ENCODE data around the gene MCEE. TPM values are rescaled to one million over a fixed set of nuclear protein-coding genes. Genes with fewer than 3 reads are reported as not detected.
"Not testable (repeated sequence)": the region's sequence is repeated elsewhere in the genome, so short reads cannot be mapped to it uniquely, and the experiment has no call there.

Gene MCEE
- total RNA-seq, 3 donors from 2014 or later, result 18.2 to 22.8 (median 19.1) TPM

- Histone ChIP-seq H3K9me3 (no peaks in the 10 kb centered on the region), H3K4me3 (no peak overlapping the region), H3K36me3 (ENCODE audit: low read depth) (no peaks in the 10 kb centered on the region), H3K4me1 (ENCODE audit: low read depth) (no peaks in the 10 kb centered on the region)
- DNase-seq (no peak), ATAC-seq (no peak)
- TF ChIP-seq, protein P1, sequence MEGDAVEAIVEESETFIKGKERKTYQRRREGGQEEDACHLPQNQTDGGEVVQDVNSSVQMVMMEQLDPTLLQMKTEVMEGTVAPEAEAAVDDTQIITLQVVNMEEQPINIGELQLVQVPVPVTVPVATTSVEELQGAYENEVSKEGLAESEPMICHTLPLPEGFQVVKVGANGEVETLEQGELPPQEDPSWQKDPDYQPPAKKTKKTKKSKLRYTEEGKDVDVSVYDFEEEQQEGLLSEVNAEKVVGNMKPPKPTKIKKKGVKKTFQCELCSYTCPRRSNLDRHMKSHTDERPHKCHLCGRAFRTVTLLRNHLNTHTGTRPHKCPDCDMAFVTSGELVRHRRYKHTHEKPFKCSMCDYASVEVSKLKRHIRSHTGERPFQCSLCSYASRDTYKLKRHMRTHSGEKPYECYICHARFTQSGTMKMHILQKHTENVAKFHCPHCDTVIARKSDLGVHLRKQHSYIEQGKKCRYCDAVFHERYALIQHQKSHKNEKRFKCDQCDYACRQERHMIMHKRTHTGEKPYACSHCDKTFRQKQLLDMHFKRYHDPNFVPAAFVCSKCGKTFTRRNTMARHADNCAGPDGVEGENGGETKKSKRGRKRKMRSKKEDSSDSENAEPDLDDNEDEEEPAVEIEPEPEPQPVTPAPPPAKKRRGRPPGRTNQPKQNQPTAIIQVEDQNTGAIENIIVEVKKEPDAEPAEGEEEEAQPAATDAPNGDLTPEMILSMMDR (IDR thresholded peaks at IDR 0.05), result no peak
- intact Hi-C loops (cut with DNase I, micrococcal nuclease), result no loop called here
These were observed 21.9 kb downstream of the MCEE start for GRCh38 chr2:71108091-71108490.

DNA sequence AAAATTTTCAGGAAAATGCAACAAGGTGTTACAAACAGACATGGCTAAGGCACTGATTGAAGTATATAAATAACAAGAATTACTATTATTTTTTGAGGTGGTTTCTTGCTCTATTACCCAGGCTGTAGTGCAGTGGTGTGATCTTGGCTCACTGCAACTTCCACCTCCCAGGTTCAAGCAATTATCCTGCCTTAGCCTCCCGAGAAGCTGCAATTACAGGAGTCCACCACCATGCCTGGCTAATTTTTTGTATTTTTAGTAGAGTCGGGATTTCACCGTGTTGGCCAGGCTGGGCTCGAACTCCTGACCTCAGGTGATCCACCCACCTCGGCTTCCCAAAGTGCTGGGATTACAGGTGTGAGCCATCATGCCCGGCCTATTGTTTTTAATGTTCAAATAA is 23.6 kb downstream of the MCEE start:
- H3K9me3 ChIP-seq; DNase-seq; H3K4me1 ChIP-seq (ENCODE audit: low read depth); H3K36me3 ChIP-seq (ENCODE audit: low read depth); intact Hi-C loops (cut with DNase I, micrococcal nuclease); ATAC-seq; H3K4me3 ChIP-seq: not testable (repeated sequence)

DNA sequence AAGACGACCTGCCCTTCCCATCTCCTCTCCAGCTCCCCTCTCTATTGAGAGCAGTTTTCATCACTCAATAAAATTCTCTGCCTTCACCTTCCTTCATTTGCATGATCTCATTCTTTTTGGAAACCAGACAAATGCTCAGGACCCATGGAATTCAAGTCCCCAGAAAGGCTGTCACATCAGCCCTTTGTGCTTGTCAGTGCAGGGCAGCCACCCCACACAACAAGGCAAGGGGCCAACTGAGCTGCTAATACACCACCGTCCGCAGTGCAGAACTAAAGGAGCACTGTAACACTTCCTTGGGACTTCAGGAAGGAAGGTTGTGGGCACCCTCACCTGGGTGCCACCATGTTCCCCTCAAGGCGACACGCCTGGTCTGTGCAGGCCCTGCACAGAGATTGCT is 26.2 kb downstream of the MCEE start:
- no peak overlapping the region for H3K4me3 ChIP-seq
- no peaks in the 10 kb centered on the region for H3K9me3 ChIP-seq
- no peak for DNase-seq
- no peaks in the 10 kb centered on the region for H3K4me1 ChIP-seq (ENCODE audit: low read depth)
- intact Hi-C loops (cut with DNase I, micrococcal nuclease), result no loop called here
- TF ChIP-seq, protein P1 (IDR thresholded peaks at IDR 0.05), result no peak
- no peak for ATAC-seq
- H3K36me3 ChIP-seq (ENCODE audit: low read depth), result no peaks in the 10 kb centered on the region

DNA sequence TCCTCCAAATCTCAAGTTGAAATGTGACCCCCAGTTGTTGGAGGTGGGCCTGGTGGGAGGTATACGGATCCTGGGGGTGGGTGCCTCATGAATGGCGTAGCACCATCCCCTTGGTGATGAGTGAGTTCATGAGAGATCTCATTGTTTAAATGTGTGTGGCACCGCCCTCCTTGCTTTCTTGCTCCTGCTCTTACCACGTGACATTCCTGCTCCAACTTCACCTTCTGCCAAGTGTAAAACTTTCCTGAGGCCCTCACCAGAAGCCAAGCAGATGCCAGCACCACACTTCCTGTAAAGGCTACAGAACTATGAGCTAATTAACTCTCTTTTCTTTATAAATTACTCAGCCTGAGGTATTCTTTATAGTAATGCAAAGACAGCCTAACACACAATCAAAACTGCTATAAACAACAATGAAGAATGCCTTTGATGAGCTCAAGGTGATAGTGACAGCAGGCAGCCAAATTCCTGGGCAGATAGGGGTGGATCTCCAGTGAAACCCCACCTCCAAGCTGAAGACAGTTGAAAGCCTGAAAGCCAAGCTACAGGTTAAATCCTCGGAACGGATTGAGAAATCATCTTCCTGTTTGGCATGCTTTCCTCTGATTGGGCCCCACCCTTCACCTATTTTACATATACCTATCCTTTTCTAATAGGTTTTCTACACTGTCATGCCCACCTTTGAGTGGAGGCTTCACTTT is 26.9 kb downstream of the MCEE start:
- intact Hi-C loops (cut with DNase I, micrococcal nuclease), result no loop called here
- TF ChIP-seq, protein P1 (IDR thresholded peaks at IDR 0.05), result no peak
- Histone ChIP-seq H3K9me3 (no peaks in the 10 kb centered on the region), H3K4me3 (no peak overlapping the region), H3K36me3 (ENCODE audit: low read depth) (no peaks in the 10 kb centered on the region), H3K4me1 (ENCODE audit: low read depth) (no peaks in the 10 kb centered on the region)
- DNase-seq (no peak), ATAC-seq (no peak)

DNA sequence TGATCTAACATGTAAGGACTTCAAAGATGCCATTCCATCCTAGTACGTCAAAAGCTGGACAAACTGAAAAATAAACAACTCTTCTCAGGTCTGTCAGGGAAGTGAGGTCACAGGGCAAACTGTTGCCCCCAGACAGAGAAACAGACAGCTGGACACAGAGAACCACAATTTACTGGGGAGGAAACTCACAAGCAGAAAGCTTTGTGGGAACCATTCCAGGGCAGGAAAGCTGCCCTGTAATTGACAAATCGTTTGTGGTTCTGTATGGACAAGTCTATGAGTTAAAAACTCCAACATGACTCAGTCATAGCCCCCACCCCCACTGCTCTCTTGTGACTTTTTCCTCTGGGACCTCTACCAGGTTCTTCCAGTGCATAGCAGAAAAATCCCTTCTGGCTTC is 28.4 kb downstream of the MCEE start:
- intact Hi-C loops (cut with DNase I, micrococcal nuclease), result no loop called here
- no peak for DNase-seq
- no peaks in the 10 kb centered on the region for H3K36me3 ChIP-seq (ENCODE audit: low read depth)
- H3K4me1 ChIP-seq (ENCODE audit: low read depth), result no peaks in the 10 kb centered on the region
- ATAC-seq, result no peak
- no peak overlapping the region for H3K4me3 ChIP-seq
- H3K9me3 ChIP-seq, result no peaks in the 10 kb centered on the region
- TF ChIP-seq, protein P1 (IDR thresholded peaks at IDR 0.05), result no peak

DNA sequence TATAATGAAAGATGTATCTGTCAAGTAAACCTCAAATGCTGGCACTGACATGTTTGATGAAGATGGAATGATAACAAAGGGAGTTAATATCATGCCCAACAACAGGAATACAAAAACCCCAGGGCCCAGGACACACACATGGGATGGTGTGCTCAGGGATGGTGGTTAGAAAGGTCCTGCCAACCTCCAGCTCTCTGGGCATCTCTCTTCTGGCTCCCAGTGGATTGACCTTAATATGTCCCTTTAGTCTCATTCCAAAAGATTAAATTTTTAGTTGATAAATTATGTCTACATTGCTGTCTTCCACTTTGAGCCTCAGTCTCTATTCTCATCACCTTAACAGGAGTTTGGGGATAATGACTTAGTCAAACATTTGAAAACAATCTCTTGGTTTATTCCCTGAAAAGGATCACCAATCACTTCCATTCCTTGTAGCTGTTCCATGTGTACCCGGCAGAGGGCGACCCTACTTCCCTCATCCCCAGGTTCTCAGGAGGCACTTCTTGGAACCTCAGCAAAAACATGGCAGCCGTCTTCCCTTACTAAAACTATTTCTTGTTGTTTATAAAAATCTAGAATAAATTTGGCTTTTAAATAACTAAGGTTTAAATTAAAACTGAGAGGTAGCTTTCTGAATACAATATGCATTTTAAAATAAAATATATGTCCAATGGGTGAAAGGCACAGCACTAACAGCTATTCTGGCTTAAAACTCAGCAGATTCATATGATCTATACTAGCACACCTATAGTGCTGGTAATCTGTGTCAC is 29.6 kb downstream of the MCEE start:
- H3K9me3 ChIP-seq, result no peaks in the 10 kb centered on the region
- peak in 2 of 3 donors; percentile 64 to 76 for DNase-seq
- H3K4me1 ChIP-seq (ENCODE audit: low read depth), result no peaks in the 10 kb centered on the region
- intact Hi-C loops (cut with DNase I, micrococcal nuclease), result no loop called here
- no peak overlapping the region for H3K4me3 ChIP-seq
- TF ChIP-seq, protein P1 (IDR thresholded peaks at IDR 0.05), result peak; percentile 71
- peak; percentile 88 for ATAC-seq
- H3K36me3 ChIP-seq (ENCODE audit: low read depth), result no peaks in the 10 kb centered on the region

GRCh38 chr2:71092491-71093260 is 37.4 kb downstream of the MCEE start:
- H3K4me3 ChIP-seq; ATAC-seq; H3K36me3 ChIP-seq (ENCODE audit: low read depth); DNase-seq; H3K4me1 ChIP-seq (ENCODE audit: low read depth); intact Hi-C loops (cut with DNase I, micrococcal nuclease); H3K9me3 ChIP-seq: not testable (repeated sequence)

DNA sequence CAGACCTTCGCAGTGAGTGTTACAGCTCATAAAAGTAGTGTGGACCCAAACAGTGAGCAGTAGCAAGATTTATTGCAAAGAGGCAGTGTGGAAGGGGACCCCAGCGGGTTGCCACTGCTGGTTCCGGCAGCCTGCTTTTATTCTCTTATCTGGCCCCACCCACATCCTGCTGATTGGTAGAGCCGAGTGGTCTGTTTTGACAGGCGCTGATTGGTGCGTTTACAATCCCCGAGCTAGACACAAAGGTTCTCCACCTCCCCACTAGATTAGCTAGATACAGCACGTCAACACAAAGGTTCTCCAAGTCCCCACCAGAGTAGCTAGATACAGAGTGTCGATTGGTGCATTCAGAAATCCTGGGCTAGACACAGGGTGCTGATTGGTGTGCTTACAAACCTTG is 38.2 kb downstream of the MCEE start:
- DNase-seq; intact Hi-C loops (cut with DNase I, micrococcal nuclease); H3K9me3 ChIP-seq; H3K4me3 ChIP-seq; H3K36me3 ChIP-seq (ENCODE audit: low read depth); ATAC-seq; H3K4me1 ChIP-seq (ENCODE audit: low read depth): not testable (repeated sequence)

Data from mucosa of descending colon (tissue), 3 donors.